Suprapubic skin (tissue), 4 donors: ENCODE measurements around the gene DKK3. TPM values are rescaled to one million over a fixed set of nuclear protein-coding genes. Genes with fewer than 3 reads are reported as not detected.

Experiments used
- DNase-seq, 2 donors: peaks; one replicate each; pipeline ENCODE4 v3.0.0-alpha.2; 2019; ENCODE audit warnings: low spot score in 2 of 2
- H3K27ac ChIP-seq: fragments of 200-600 bp; sonication (generic); one replicate; pipeline ENCODE4 v1.5.1; 2019
- H3K27me3 ChIP-seq: fragments of 200-600 bp; sonication (generic); one replicate; pipeline ENCODE4 v1.5.1; 2019
- H3K36me3 ChIP-seq: fragments of 200-600 bp; sonication (generic); one replicate; pipeline ENCODE4 v1.5.1; 2019
- H3K4me1 ChIP-seq: fragments of 200-600 bp; sonication (generic); one replicate; pipeline ENCODE4 v1.5.1; 2019
- H3K4me3 ChIP-seq: fragments of 200-600 bp; sonication (generic); one replicate; pipeline ENCODE4 v1.5.1; 2019; ENCODE audit warnings: mild to moderate bottlenecking
- H3K9me3 ChIP-seq: fragments of 200-600 bp; sonication (generic); one replicate; pipeline ENCODE4 v1.5.1; 2019
- EP300 ChIP-seq: sonication (generic); formaldehyde crosslinking; IDR thresholded peaks from one replicate; pipeline ENCODE4 v1.6.1; 2017; ENCODE audit warnings: antibody characterized with exemption
- POLR2A ChIP-seq, 2 donors: fragments of 450-650 bp; IDR thresholded peaks; one replicate each; pipeline ENCODE4 v1.6.1; 2017; ENCODE audit warnings: antibody characterized with exemption in 2 of 2, mild to moderate bottlenecking in 2 of 2, moderate library complexity in 2 of 2
- POLR2AphosphoS5 ChIP-seq, 3 donors: sonication (generic); formaldehyde crosslinking; IDR thresholded peaks; one replicate each; pipeline ENCODE4 v1.6.1; 2017; ENCODE audit warnings: antibody characterized with exemption in 3 of 3
- whole genome bisulfite sequencing: methylation state at CpG from one replicate; pipeline ENCODE4 v1.1.5; 2018; 5-methylcytosine and 5-hydroxymethylcytosine counted together
- total RNA-seq, 4 donors: library from RNA; depleted of rRNA; stranded (reverse); fragments of >200 nt; gene quantifications; one replicate each; pipeline ENCODE4 v1.1.0, GENCODE V29; 2016
- TF ChIP-seq, protein P1 (sequence below), 2 donors: fragments of 200-600 bp in 1 of 2; fragments of 450-650 bp in 1 of 2; sonication (generic) in 1 of 2; IDR thresholded peaks; one replicate each; pipeline ENCODE4 v1.5.1; 2016 to 2019; ENCODE audit warnings: antibody characterized with exemption in 2 of 2, mild to moderate bottlenecking in 1 of 2, moderate library complexity in 1 of 2

The DKK3 gene
- total RNA-seq, 4 donors from 2014 or later = 105 to 152 (median 137) TPM

DNA sequence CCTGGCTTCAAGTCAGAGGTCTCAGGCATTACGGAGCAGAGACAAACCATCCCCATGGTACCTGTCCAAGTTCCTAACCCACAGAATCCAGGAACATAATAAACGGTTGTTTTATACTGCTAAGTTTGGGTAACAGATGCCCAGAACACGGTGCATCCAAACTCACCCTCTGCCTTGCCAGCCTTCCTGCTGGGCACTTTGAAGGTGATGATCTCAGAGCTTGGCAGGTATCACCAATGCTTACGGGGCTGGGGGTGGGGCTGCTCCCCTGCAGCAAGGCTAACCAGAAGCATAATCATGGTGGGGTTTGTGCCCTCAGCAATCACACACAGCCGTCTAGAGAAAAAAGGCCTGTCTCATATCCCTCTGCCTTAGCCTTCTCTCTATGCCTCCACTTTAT, 27.1 kb downstream of the DKK3 start:
- Histone ChIP-seq H3K9me3 (no peaks in the 10 kb centered on the region), H3K27me3 (no peaks in the 10 kb centered on the region), H3K27ac (no peak overlapping the region), H3K36me3 (no peaks in the 10 kb centered on the region), H3K4me3 (no peak overlapping the region), H3K4me1 (peaks cover 76% of the 10 kb centered on the region)
- TF ChIP-seq, protein P1, sequence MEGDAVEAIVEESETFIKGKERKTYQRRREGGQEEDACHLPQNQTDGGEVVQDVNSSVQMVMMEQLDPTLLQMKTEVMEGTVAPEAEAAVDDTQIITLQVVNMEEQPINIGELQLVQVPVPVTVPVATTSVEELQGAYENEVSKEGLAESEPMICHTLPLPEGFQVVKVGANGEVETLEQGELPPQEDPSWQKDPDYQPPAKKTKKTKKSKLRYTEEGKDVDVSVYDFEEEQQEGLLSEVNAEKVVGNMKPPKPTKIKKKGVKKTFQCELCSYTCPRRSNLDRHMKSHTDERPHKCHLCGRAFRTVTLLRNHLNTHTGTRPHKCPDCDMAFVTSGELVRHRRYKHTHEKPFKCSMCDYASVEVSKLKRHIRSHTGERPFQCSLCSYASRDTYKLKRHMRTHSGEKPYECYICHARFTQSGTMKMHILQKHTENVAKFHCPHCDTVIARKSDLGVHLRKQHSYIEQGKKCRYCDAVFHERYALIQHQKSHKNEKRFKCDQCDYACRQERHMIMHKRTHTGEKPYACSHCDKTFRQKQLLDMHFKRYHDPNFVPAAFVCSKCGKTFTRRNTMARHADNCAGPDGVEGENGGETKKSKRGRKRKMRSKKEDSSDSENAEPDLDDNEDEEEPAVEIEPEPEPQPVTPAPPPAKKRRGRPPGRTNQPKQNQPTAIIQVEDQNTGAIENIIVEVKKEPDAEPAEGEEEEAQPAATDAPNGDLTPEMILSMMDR (IDR thresholded peaks at IDR 0.05) = no peak
- TF ChIP-seq POLR2A (IDR thresholded peaks at IDR 0.05) (no peak), POLR2AphosphoS5 (IDR thresholded peaks at IDR 0.05) (no peak), EP300 (no peak)
- 87% methylated on average over 5 of the region's 5 CpGs for WGBS
- DNase-seq = no peak

DNA sequence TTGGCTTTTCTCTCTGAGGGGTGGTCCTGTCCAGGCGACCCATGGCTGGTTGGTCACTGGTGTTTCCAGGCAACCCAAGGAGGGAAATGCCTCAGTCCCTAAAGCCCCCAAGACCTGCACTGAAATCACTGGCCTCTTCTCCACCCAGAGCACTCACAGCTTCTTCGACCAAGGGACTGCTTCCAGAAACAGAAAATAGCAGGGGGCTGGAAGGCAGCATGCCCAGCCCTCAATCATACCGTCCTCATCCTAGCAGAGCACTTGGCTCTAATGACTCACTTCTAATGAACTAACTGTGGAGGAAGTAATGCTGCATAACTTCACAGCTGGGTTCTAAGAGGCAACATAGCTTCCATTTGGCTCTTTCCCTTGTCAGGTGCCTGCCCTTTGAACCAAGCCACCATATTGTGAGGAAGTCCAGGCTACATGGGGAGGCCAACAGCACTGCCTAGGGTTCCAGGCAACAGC, 27.6 kb downstream of the DKK3 start:
- no peak overlapping the region for H3K4me3 ChIP-seq
- DNase-seq = no peak
- TF ChIP-seq EP300 (no peak), POLR2A (IDR thresholded peaks at IDR 0.05) (no peak), POLR2AphosphoS5 (IDR thresholded peaks at IDR 0.05) (no peak)
- TF ChIP-seq, protein P1 (IDR thresholded peaks at IDR 0.05) = no peak
- 76% methylated on average over 3 of the region's 3 CpGs for WGBS
- no peaks in the 10 kb centered on the region for H3K36me3 ChIP-seq
- no peaks in the 10 kb centered on the region for H3K27me3 ChIP-seq
- no peak overlapping the region for H3K27ac ChIP-seq
- H3K4me1 ChIP-seq = peaks cover 80% of the 10 kb centered on the region
- H3K9me3 ChIP-seq = no peaks in the 10 kb centered on the region

DNA sequence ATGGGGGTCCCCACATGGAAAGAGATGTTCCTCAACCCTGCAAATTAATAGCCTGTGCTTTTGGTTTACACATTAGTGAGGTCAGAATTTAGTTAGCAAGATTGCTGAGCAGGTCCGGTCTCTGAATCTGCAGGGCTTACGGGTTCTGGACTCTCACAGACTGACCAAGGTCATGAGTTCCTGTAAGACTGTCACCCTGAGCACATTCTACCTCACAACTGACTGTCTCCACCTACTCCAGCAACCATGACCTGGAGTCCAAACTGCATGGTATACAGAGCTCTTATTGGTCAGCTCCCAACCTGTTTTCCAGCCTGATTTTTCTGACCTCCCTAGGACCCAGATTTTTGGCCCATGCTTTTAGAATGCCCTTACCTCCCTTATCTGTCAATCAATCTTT, 28.2 kb downstream of the DKK3 start:
- H3K4me3 ChIP-seq = no peak overlapping the region
- no peak for DNase-seq
- H3K4me1 ChIP-seq = peaks cover 83% of the 10 kb centered on the region
- TF ChIP-seq, protein P1 (IDR thresholded peaks at IDR 0.05) = no peak
- TF ChIP-seq POLR2AphosphoS5 (IDR thresholded peaks at IDR 0.05) (no peak), POLR2A (IDR thresholded peaks at IDR 0.05) (no peak), EP300 (no peak)
- H3K27ac ChIP-seq = peak overlapping the region; percentile 66
- no peaks in the 10 kb centered on the region for H3K9me3 ChIP-seq
- no peaks in the 10 kb centered on the region for H3K36me3 ChIP-seq
- no peaks in the 10 kb centered on the region for H3K27me3 ChIP-seq
- 95% methylated on average over 2 of the region's 2 CpGs for WGBS

DNA sequence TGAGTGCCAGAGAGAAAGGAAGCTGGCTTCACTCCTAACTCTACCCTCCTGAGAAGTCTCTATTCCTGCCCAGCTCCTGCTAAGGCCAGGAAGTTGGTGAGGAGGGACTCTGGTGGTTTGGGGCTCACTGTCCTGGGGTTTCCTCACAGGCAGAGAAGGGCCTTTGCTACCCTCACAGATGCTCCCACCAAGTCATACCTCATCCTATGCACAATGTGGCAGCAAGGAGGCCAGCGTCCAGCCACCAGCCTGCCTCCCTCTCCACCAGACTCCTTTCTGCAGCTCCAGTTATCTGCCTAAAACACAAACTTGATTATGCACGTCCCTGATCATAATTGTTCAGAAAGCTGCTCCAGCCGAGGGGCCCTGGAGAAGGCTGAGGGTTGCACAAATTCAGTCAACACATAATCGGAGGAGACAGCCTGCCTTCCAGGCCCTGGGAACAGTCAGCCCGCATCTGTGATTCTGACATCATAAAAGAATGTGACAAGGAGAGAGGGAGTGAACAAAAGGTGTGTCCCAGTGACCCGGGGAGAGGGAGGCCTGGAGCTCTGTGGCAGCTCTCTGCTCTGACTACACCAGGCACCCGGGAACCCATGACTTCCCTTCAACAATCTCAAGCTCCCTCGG, 28.8 kb downstream of the DKK3 start:
- 54% methylated on average over 7 of the region's 8 CpGs for WGBS
- TF ChIP-seq EP300 (no peak), POLR2A (IDR thresholded peaks at IDR 0.05) (no peak), POLR2AphosphoS5 (IDR thresholded peaks at IDR 0.05) (no peak)
- TF ChIP-seq, protein P1 (IDR thresholded peaks at IDR 0.05) = no peak
- H3K4me1 ChIP-seq = peaks cover 83% of the 10 kb centered on the region
- no peaks in the 10 kb centered on the region for H3K36me3 ChIP-seq
- no peaks in the 10 kb centered on the region for H3K27me3 ChIP-seq
- no peak overlapping the region for H3K4me3 ChIP-seq
- peak overlapping the region; percentile 66 for H3K27ac ChIP-seq
- DNase-seq = peak in 1 of 2 donors; percentile 78
- H3K9me3 ChIP-seq = no peaks in the 10 kb centered on the region

DNA sequence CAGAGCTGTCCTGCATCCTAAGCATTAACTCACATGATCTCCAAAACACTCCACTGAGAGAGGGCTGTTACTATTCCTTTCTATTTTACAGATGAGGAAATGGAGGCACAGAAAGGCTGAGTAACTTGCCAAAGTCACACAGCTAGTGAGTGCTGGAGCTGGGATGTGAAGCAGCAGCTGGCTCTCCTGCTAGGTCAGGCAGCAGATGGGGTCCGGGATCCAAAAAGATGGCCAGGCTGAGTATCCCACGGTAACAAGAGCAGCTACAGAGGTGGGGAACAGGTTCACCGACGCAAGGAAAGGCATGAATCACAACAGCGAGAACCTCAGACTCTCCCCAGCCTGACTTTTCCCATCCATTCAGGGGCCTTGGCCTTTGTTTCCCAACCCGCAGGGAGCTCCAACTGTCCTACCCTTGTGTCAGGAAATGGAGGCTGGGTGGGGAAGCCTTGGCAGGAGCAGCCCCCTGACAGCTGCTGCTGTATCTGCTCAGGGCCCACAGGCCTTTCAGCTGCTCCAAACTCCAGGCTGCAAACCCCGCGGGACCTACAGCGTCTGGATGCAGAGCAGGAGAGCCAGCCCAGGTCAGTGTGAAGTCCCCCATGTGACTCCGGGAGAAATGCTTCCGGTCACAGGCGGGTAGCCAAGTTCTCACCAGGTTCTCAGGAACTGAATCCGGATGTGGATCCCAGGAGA, 29.5 kb downstream of the DKK3 start:
- Histone ChIP-seq H3K4me1 (peaks cover 86% of the 10 kb centered on the region), H3K27me3 (no peaks in the 10 kb centered on the region), H3K4me3 (no peak overlapping the region), H3K27ac (peak overlapping the region; percentile 66), H3K9me3 (no peaks in the 10 kb centered on the region), H3K36me3 (no peaks in the 10 kb centered on the region)
- no peak for TF ChIP-seq EP300
- no peak for TF ChIP-seq POLR2A (IDR thresholded peaks at IDR 0.05)
- TF ChIP-seq, protein P1 (IDR thresholded peaks at IDR 0.05) = no peak
- no peak for TF ChIP-seq POLR2AphosphoS5 (IDR thresholded peaks at IDR 0.05)
- 100% methylated on average over 1 of the region's 13 CpGs for WGBS
- DNase-seq = peak in 1 of 2 donors; percentile 71
